ENCODE results near the gene CBFA2T2.

Gene CBFA2T2

DNA sequence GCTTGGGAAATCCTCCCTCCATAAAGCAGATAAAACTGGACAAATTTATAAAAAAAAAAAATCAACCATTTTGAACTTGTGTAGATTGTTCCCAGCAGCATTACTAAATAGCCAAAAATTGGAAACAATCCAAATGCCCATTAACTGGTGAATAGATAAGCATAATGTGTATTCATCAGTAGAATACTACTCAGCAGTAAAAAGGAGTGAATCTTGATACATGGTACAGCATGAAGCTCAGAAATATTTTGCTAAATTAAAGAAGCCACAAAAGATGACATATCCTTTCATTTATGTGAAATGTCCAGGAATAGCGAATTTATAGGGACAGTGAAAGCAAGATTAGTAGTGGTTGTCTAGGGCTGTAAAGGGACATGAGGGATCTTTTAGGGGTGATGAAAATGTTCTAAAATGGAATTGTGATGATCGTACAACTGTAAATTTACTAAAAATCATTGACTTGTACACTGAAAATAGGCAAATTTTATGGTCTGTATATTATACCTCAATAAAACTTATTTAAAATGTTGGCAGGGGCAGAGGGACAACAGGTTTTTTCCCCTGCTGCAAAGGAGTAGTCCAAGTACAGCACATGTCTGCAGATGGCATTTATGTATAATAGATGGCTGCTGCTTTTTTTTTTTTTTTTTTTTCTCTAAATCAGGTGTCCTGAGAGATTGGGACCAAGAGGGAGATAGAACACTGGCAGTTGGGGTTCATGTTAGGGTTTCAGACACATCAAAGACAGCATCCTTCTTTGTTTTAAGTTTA, 59.5 kb downstream of the CBFA2T2 start:
- Histone ChIP-seq H3K4me2 (no peak overlapping the region), H3K27me3 (no peaks in the 10 kb centered on the region), H4K20me1 (peaks cover 0 to 42% (median 4%) of the 10 kb centered on the region in 11 experiments; a peak in 8 of 22 replicates), H3K9ac (no peak overlapping the region), H3K9me3 (replicated peaks in 1 of 11) (no peaks in the 10 kb centered on the region), H3K4me3 (no peak overlapping the region), H3K36me3 (peaks cover 4 to 20% (median 9%) of the 10 kb centered on the region in 11 experiments; a peak in 15 of 22 replicates), H3K27ac (no peak overlapping the region), H3K4me1 (peaks cover 0 to 19% (median 2%) of the 10 kb centered on the region in 10 experiments; a peak in 5 of 20 replicates)
- no peak for TF ChIP-seq Cebpa-rat (IDR thresholded peaks at IDR 0.05)

- Histone ChIP-seq H3K4me1 (peaks cover 3 to 36% (median 12%) of the 10 kb centered on the region in 10 experiments; a peak in 13 of 20 replicates), H4K20me1 (peaks cover 0 to 30% (median 0%) of the 10 kb centered on the region in 11 experiments; a peak in 7 of 22 replicates), H3K9me3 (replicated peaks in 1 of 11) (no peaks in the 10 kb centered on the region), H3K27me3 (no peaks in the 10 kb centered on the region), H3K36me3 (peaks cover 6 to 31% (median 13%) of the 10 kb centered on the region in 11 experiments; a peak in 18 of 22 replicates), H3K4me3 (no peak overlapping the region), H3K9ac (no peak overlapping the region), H3K27ac (no peak overlapping the region), H3K4me2 (no peak overlapping the region)
- no peak for TF ChIP-seq Cebpa-rat (IDR thresholded peaks at IDR 0.05)
Observed at GRCh38 chr20:33551778-33552177, 61.9 kb downstream of the CBFA2T2 start.

DNA sequence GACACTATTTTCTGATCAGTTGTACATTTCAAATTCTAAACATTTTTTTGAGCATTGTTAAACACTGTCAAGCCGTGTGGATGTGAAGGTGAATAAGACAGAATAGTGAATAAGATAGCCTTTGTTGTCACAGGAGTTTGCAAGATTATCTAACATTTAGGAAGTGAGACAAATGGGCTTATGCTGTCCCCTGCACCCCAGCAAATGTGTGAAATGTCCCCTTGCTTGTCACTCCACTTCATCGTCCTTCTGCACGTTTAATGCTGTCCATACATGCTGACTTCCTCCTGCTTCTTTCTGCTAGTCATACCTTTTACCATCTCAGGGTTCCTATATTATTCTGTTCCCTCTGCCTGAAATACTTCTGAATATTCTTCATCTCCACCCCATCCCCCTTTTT, 62.6 kb downstream of the CBFA2T2 start:
- H4K20me1 ChIP-seq, result peaks cover 0 to 24% (median 0%) of the 10 kb centered on the region in 11 experiments; a peak in 7 of 22 replicates
- H3K9ac ChIP-seq, result no peak overlapping the region
- H3K9me3 ChIP-seq (replicated peaks in 1 of 11), result peaks cover 0 to 3% (median 0%) of the 10 kb centered on the region in 11 experiments; a peak in 3 of 22 replicates
- no peak overlapping the region for H3K4me3 ChIP-seq
- TF ChIP-seq Cebpa-rat (IDR thresholded peaks at IDR 0.05), result no peak
- peaks cover 3 to 36% (median 12%) of the 10 kb centered on the region in 10 experiments; a peak in 13 of 20 replicates for H3K4me1 ChIP-seq
- no peak overlapping the region for H3K4me2 ChIP-seq
- H3K36me3 ChIP-seq, result peaks cover 14 to 39% (median 20%) of the 10 kb centered on the region in 11 experiments; a peak in 21 of 22 replicates
- H3K27ac ChIP-seq, result no peak overlapping the region
- H3K27me3 ChIP-seq, result no peaks in the 10 kb centered on the region

DNA sequence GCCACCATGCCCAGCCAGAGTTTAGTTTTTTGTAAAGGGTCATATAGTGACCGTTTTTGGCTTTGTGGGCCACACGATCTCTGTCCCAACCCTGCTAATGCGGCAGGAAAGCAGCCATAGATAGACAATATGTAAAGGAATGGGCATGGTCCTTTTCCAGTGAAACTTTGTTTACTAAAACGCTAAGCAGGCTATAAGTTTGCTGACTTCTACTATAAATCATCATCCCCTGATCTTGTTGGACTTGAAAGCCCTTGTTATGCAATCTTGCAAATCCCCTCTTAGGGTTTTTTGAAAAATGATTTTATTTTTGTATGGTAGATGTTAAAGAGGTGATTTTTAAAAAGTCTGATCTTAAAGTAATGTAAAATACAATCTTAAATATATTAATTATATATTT, 63.6 kb downstream of the CBFA2T2 start:
- TF ChIP-seq Cebpa-rat (IDR thresholded peaks at IDR 0.05), result no peak
- Histone ChIP-seq H3K4me3 (no peak overlapping the region), H3K27me3 (no peaks in the 10 kb centered on the region), H3K4me2 (no peak overlapping the region), H3K4me1 (peaks cover 3 to 36% (median 12%) of the 10 kb centered on the region in 10 experiments; a peak in 13 of 20 replicates), H3K9ac (no peak overlapping the region), H3K9me3 (replicated peaks in 1 of 11) (peaks cover 0 to 11% (median 6%) of the 10 kb centered on the region in 11 experiments; a peak in 8 of 22 replicates), H4K20me1 (peaks cover 0 to 21% (median 0%) of the 10 kb centered on the region in 11 experiments; a peak in 7 of 22 replicates), H3K27ac (no peak overlapping the region), H3K36me3 (peaks cover 23 to 49% (median 29%) of the 10 kb centered on the region in 11 experiments; a peak in 21 of 22 replicates)

DNA sequence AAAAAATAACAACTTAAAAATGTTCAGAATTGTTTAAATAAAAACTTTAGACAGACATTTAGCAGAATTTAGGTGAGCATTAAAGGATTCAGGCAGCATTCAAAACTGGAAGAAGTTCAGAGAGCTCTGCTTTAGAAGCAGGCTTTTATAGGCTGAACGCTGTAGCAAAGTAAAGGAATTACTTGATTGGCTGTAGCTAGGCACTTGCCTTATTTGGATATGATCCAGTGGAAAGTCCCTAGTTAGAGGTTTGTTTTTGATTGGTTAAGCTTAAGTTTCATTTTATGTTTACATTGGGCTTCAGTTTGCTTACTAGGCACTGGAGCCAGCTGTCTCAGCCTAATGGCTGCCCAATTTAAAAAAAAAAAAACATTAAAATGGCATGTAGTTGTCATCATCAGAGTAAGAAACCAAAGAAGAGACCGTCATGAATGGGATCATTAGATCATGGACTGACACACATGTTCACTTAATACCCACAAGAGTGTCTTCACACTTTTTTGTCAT, 65.1 kb downstream of the CBFA2T2 start:
- Histone ChIP-seq H4K20me1 (peaks cover 0 to 10% (median 0%) of the 10 kb centered on the region in 11 experiments; a peak in 5 of 22 replicates), H3K4me2 (peak overlapping the region in 10 of 11 experiments; percentile 7 to 59 (median 29); a peak in 12 of 22 replicates), H3K27ac (peak overlapping the region in 6 of 11 experiments; percentile 31 to 72 (median 48); a peak in 10 of 22 replicates), H3K36me3 (peaks cover 25 to 61% (median 31%) of the 10 kb centered on the region in 11 experiments; a peak in 21 of 22 replicates), H3K4me3 (no peak overlapping the region), H3K4me1 (peaks cover 3 to 36% (median 12%) of the 10 kb centered on the region in 10 experiments; a peak in 13 of 20 replicates), H3K27me3 (no peaks in the 10 kb centered on the region), H3K9me3 (replicated peaks in 1 of 11) (peaks cover 0 to 11% (median 6%) of the 10 kb centered on the region in 11 experiments; a peak in 8 of 22 replicates), H3K9ac (peak overlapping the region in 3 of 11 experiments; percentile 17 to 47 (median 30); a peak in 4 of 22 replicates)
- no peak for TF ChIP-seq Cebpa-rat (IDR thresholded peaks at IDR 0.05)

- peaks cover 3 to 36% (median 12%) of the 10 kb centered on the region in 10 experiments; a peak in 13 of 20 replicates for H3K4me1 ChIP-seq
- peaks cover 0 to 11% (median 6%) of the 10 kb centered on the region in 11 experiments; a peak in 8 of 22 replicates for H3K9me3 ChIP-seq (replicated peaks in 1 of 11)
- H3K27ac ChIP-seq, result peak overlapping the region in 4 of 11 experiments; percentile 31 to 72 (median 58); a peak in 4 of 22 replicates
- H3K4me2 ChIP-seq, result peak overlapping the region in 2 of 11 experiments; percentile 36 to 59; a peak in 4 of 22 replicates
- H4K20me1 ChIP-seq, result peaks cover 0 to 7% (median 0%) of the 10 kb centered on the region in 11 experiments; a peak in 5 of 22 replicates
- no peaks in the 10 kb centered on the region for H3K27me3 ChIP-seq
- TF ChIP-seq Cebpa-rat (IDR thresholded peaks at IDR 0.05), result no peak
- H3K9ac ChIP-seq, result peak overlapping the region in 2 of 11 experiments; percentile 30 to 47; a peak in 2 of 22 replicates
- H3K4me3 ChIP-seq, result no peak overlapping the region
- peaks cover 22 to 62% (median 27%) of the 10 kb centered on the region in 11 experiments; a peak in 21 of 22 replicates for H3K36me3 ChIP-seq
Observed at GRCh38 chr20:33555755-33556154, 65.9 kb downstream of the CBFA2T2 start.

GRCh38 chr20:33556246-33556645, 66.3 kb downstream of the CBFA2T2 start:
- Histone ChIP-seq H4K20me1 (peaks cover 0 to 8% (median 0%) of the 10 kb centered on the region in 11 experiments; a peak in 5 of 22 replicates), H3K4me3 (no peak overlapping the region), H3K4me2 (no peak overlapping the region), H3K27ac (no peak overlapping the region), H3K27me3 (no peaks in the 10 kb centered on the region), H3K4me1 (peaks cover 3 to 36% (median 12%) of the 10 kb centered on the region in 10 experiments; a peak in 13 of 20 replicates), H3K36me3 (peaks cover 17 to 60% (median 25%) of the 10 kb centered on the region in 11 experiments; a peak in 21 of 22 replicates), H3K9me3 (replicated peaks in 1 of 11) (peaks cover 0 to 11% (median 6%) of the 10 kb centered on the region in 11 experiments; a peak in 8 of 22 replicates), H3K9ac (no peak overlapping the region)
- TF ChIP-seq Cebpa-rat (IDR thresholded peaks at IDR 0.05), result no peak

DNA sequence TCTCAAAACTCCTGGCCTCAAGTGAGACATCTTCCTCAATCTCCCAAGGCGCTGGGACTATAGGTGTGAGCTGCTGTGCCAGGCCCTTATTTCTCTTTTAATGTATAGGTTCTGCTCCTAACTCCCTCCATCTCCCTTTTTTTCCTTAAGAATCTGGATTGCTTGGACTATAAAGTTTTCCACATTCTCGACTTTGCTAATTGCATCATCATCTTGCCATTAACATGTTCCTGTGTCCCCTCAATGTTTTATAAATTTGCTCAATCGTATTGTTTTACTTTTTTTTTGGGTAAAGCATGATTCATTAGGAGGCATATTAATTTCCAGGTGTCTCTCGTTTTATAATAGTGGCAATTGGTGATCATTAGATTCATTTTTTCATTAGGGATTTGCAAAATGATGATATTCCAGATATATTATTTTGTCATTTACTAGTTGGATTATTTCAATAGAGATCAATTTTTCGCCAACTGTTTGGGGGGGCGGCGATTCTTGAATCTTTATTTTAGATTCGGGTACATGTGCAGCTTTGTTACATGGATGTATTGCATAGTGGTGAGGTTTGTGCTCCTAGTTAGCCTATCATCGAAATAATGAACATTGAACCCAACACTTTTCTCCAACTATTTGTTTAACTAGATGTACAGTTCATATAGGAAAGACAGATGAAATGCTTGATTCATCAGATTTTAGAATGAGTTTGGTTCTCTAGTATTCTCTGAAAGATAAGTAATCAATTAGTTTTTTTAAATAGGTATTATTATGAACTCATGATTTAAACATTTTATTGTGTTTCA, 68.7 kb downstream of the CBFA2T2 start:
- no peak overlapping the region for H3K4me2 ChIP-seq
- no peak overlapping the region for H3K4me3 ChIP-seq
- peaks cover 0 to 11% (median 6%) of the 10 kb centered on the region in 11 experiments; a peak in 8 of 22 replicates for H3K9me3 ChIP-seq (replicated peaks in 1 of 11)
- no peaks in the 10 kb centered on the region for H3K27me3 ChIP-seq
- no peak overlapping the region for H3K27ac ChIP-seq
- H3K4me1 ChIP-seq, result peaks cover 3 to 22% (median 12%) of the 10 kb centered on the region in 10 experiments; a peak in 14 of 20 replicates
- peaks cover 17 to 50% (median 25%) of the 10 kb centered on the region in 11 experiments; a peak in 21 of 22 replicates for H3K36me3 ChIP-seq
- peaks cover 0 to 18% (median 4%) of the 10 kb centered on the region in 11 experiments; a peak in 5 of 22 replicates for H4K20me1 ChIP-seq
- no peak overlapping the region for H3K9ac ChIP-seq
- TF ChIP-seq Cebpa-rat (IDR thresholded peaks at IDR 0.05), result no peak

Measured in BLaER1 treated with 17β-estradiol and CSF1 and Interleukin-3, amounts not matched to agents 10 nM and 100 nM (cell line).